Stimulated activated CD4-positive, alpha-beta T cell treated with anti-CD3 and anti-CD28 coated beads, Interleukin-2, amount 100 ng/mL, for 4 hours (primary cell): ENCODE results near the gene CACNA2D1.

ENCODE experiments used
- DNase-seq: peaks from one replicate; pipeline ENCODE4 v3.0.0-alpha.2; 2020; ENCODE audit warnings: low read depth

Gene CACNA2D1

GRCh38 chr7:82284936-82285519, 158.5 kb downstream of the CACNA2D1 start:
- DNase-seq, result no peak

GRCh38 chr7:82275342-82275741, 168.2 kb downstream of the CACNA2D1 start:
- no peak for DNase-seq

GRCh38 chr7:82274681-82275080, 168.9 kb downstream of the CACNA2D1 start:
- DNase-seq, result no peak

DNA sequence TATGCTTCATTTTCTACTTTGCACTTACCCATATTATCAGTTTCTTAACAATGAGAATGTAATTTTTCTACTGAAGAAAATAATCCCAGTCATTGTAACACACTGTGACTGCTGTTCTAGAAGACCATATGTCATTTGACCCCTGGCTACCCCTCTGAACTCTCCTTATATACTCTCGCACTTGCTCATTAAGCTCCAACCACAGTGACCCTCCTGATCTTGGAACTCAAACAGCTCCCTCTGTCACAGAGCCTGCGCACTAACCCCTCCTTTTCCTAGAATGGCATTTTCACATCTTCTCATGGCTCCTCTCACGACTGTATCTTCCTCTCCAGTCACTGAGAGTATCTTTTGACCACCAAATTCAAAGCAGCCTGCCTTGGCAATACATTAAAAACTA, 169.7 kb downstream of the CACNA2D1 start:
- no peak for DNase-seq

DNA sequence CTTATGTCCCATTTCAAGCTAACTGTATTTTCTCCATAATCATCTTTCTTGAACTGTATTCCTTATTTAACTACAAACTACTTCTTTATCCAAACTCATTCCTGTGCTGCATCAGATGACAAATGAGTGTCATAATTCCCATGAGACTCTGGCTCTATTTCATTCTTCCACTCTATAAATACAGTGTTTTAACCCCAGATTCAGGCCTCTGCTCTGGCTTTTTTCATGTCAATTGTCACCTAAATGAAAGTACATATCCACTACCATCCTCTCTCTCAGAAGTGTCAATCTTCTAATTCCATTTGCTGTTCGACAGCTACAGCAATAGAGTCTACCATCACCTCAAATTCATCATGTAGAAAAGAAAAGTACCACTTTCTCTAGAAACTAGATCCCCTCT, 172.7 kb downstream of the CACNA2D1 start:
- DNase-seq, result no peak

DNA sequence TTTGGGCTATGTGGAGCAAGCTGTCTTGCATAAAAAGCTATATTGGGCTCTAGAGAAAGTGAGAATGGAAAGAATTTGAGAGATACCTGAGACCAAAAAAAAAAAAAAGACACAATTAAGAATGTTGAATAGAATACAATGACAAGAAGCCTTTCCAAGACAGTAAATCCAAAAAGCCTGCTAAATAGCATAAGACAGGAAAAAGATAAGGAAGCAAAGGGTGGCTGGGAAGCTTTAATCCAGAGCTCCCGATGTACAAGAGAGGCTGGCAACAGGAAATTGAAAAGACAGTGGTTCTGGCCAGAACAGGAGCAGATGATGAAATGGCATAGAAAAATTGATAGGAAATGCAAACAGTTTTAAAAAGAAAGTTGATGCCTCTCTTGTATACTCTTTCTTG, 174.9 kb downstream of the CACNA2D1 start:
- no peak for DNase-seq

GRCh38 chr7:82266081-82266480, 177.5 kb downstream of the CACNA2D1 start:
- no peak for DNase-seq

DNA sequence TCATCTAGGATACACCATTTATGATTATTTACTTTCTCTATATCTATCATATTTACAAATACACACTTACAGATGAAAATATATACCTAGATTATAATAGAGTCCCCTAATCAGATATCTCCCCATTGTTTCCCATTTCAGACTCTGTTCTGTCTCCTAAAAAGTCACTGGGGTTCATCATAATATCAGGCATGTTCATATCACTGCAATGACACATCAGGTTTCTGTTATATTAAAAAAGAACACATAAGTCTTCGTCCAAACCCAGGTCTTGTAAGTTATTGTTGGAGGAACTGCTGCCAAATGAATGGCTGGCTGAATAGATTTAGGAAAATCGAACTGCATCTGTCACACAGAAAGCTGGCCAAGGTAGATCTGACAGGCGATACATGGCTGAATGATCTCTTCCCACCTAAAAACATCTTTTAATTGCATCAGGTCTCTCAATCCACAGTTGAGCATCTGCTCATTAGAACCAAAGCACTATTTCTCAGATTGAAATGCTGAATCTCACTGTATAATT, 178.7 kb downstream of the CACNA2D1 start:
- no peak for DNase-seq

- DNase-seq, result no peak
Measured at GRCh38 chr7:82263920-82264782, 179.4 kb downstream of the CACNA2D1 start.

DNA sequence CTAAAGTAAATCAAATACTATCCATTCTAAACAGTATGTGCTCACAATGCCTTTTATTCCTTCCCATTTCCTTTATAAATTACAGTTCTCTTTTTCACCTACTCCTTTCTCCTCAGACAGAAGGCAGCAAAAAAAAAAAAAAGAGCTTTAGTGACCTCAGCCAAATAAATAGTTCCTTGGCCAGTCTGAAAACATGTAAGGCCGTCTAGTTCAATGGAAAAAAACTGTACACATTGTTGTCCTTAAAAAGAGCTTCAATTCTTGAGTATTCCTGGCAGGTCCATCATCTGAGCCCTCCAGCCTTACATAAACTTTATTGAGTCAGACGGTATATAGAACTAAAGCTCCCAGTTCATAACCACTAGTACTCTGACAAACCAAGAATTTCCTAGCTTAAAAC, 185.4 kb downstream of the CACNA2D1 start:
- no peak for DNase-seq

DNA sequence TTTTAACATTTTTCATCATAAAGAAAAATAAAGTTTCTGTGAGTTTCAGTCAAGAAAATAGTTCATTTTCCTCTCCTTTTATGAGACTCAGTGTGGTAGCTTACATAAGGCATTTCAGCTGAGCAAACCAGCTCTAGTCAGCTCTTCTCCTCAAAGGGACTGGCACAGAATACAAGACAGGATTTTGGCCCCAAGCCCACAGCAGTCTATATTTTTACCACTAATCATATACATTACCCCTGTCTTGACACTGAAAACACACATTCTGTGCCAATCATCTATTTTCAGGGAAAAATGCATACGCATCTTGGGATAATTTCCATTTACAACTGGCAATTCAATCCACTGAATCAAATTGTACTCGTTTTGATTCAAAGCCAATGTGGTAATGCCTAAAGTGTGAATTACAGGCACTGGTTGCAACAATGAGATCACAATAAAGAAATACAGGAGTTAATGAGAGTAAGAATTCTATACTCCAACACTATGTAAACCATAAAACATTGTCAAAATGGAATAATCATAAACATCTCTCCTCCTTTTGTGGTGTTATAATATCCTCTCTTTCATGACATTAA, 186.4 kb downstream of the CACNA2D1 start:
- DNase-seq, result no peak

GRCh38 chr7:82255706-82256105, 187.9 kb downstream of the CACNA2D1 start:
- DNase-seq, result no peak

DNA sequence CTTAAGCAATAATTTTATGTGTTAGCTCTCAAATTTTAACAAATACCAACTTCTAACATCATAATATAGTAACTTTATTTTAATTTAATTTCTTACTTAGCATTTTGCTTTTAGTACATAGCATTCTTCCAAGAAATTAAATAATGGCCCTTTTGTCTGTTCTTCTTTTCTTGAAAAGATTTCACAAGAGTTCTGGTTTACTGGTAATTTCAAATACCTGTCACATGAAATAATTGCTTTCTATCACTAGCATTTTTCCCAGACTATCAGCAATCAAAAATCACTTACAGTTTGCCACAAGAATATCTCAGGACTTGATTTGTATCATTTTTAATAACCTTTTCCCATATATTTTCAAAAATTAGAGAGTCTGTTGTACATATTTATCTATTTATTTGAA, 193.0 kb downstream of the CACNA2D1 start:
- DNase-seq, result no peak

DNA sequence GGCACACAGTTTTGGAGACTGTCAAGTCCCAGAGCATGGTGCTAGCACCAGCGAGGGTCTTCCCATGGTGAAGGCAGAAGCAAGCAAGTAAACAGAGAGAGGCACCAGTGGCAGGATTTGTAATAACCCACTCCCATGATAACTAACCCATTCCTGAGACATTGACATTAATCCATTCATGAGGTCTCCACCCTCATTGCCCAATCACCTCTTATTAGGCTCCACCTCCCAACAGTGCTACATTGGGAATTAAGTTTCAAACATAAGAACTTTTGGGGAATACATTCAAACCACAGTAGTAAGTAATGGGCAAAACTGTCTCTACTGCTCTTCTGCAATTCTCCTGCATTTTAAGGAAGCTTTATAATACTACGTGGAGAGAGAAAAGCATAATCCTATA, 193.6 kb downstream of the CACNA2D1 start:
- no peak for DNase-seq

DNA sequence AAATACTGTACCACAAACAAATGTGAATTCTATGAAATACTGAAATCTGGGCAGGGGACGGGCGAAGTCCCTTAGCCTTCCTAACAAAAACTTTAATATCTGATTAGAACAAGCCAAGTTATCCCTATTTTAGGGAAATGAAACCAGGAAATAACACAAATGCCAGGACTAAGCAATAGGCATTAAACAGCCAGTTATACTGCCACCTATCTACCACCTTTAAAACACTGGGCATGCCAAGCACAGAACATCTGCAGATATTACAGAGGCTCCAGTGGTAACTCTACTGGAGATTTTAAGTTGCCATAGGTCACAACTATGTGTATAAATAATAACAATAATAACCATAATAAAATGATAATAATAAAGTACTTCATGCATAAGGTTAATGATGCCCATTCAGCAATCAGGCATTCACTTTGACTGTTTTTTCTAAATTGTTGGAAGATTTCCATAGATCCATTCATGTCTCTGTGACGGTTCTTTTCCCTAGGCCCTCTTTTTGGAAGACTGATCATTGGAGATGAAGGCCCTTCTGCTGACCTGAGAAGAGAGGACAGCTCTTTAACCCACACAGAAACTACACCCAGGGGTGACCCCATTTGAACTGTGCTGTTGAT, 195.7 kb downstream of the CACNA2D1 start:
- no peak for DNase-seq

DNA sequence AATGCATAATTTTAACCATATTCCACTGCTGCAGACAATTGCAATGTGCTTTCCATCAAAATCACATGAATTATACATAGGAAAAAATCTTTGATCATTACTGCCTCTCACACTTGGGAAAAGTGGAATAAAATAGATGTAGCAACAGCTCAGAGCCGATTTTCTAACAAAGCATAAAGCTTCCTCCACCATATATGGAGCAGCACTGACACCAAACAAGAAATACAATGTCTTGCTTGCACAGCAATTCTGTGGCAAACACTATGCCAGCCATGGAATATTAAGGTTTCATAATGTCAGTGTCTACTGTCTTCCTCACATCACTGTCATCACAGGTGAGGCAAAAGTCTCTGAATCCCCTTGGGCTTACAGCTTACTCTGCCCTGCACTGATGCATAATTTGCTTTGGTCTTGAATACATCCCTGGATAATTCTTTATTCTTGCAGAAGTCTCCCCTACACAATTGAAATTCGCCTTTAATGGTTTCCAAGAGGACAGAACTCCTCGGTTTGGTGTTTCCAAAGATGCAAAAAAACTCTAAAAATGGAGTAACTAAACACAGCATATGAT, 198.5 kb downstream of the CACNA2D1 start:
- no peak for DNase-seq

GRCh38 chr7:82241356-82241755, 202.2 kb downstream of the CACNA2D1 start:
- DNase-seq, result no peak

DNA sequence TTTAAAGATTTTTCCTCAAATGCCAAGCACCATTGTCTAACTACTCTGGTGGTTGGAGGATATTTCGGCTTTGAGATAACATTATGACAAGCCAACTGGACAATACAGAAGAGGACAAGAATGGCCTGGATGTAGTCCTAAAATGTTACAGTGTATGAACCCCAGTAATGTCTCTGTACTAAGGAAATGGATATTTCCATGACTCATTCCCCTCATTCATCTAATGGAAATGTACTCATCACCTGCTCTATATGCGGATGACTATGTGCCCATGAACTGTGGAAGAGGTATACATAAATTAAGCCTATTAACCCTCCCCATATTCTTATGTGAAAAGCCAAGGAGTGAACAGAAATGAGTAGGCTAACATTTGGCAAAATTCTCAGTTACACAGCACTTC, 207.9 kb downstream of the CACNA2D1 start:
- no peak for DNase-seq

GRCh38 chr7:82234457-82235049, 209.0 kb downstream of the CACNA2D1 start:
- DNase-seq, result no peak

GRCh38 chr7:82230811-82231581, 212.6 kb downstream of the CACNA2D1 start:
- no peak for DNase-seq

GRCh38 chr7:82229164-82229563, 214.4 kb downstream of the CACNA2D1 start:
- DNase-seq, result no peak
